GM12878 (cell line): ENCODE results near the gene ZSCAN22. TPM values are rescaled to one million over a fixed set of nuclear protein-coding genes. Genes with fewer than 3 reads are reported as not detected.
A peak's percentile ranks its signal among the peaks of the same experiment; 100 is the strongest.

ENCODE experiments used
- BCL3 ChIP-seq: IDR thresholded peaks from 2 replicates; pipeline ENCODE4 v1.6.1; 2011; ENCODE audit warnings: borderline replicate concordance, low read depth, mild to moderate bottlenecking, moderate library complexity, low read length; ENCODE audit not compliant: insufficient read depth, poor library complexity, severe bottlenecking
- CEBPZ ChIP-seq: fragments of 150-350 bp; IDR thresholded peaks from 2 replicates; pipeline ENCODE4 v1.6.1; 2016; ENCODE audit warnings: low read depth, low read length
- CREB1 ChIP-seq: IDR thresholded peaks from 2 replicates; pipeline ENCODE4 v1.6.1; 2012; ENCODE audit warnings: low read depth, mild to moderate bottlenecking, inconsistent platforms
- FOS ChIP-seq: IDR thresholded peaks from 3 replicates; pipeline ENCODE4 v1.6.1; 2011; ENCODE audit warnings: borderline replicate concordance; ENCODE audit not compliant: insufficient read length; ENCODE audit errors: extremely low read depth
- IKZF2 ChIP-seq, 2 experiments: fragments of 450-650 bp; IDR thresholded peaks; 2 replicates each; pipeline ENCODE4 v1.6.1; 2017; ENCODE audit warnings: mild to moderate bottlenecking in 2 of 2, moderate library complexity in 2 of 2
- MAX ChIP-seq: IDR thresholded peaks from 2 replicates; pipeline ENCODE4 v1.6.1; 2012; ENCODE audit warnings: low read depth, low read length, improper control_type of control experiment
- MTA3 ChIP-seq: IDR thresholded peaks from 2 replicates; pipeline ENCODE4 v1.6.1; 2012; ENCODE audit warnings: low read length, inconsistent platforms, borderline replicate concordance
- NR2F1 ChIP-seq: fragments of 450-650 bp; conservative IDR thresholded peaks from 2 replicates; pipeline ENCODE4 v1.6.1; 2017; ENCODE audit warnings: mild to moderate bottlenecking
- NRF1 ChIP-seq: conservative IDR thresholded peaks from 2 replicates; pipeline ENCODE4 v1.6.1; 2011; ENCODE audit warnings: mild to moderate bottlenecking, low read depth, low read length, improper control_type of control experiment
- PAX8 ChIP-seq: fragments of 450-650 bp; IDR thresholded peaks from 2 replicates; pipeline ENCODE4 v1.6.1; 2017; ENCODE audit warnings: mild to moderate bottlenecking, moderate library complexity
- POLR2A ChIP-seq: IDR thresholded peaks from 2 replicates; pipeline ENCODE4 v1.6.1; 2011; ENCODE audit warnings: low read depth, mild to moderate bottlenecking, low read length
- POLR2AphosphoS5 ChIP-seq: IDR thresholded peaks from 2 replicates; pipeline ENCODE4 v1.6.1; 2011; ENCODE audit warnings: mild to moderate bottlenecking, low read length, inconsistent platforms
- SREBF1 ChIP-seq: IDR thresholded peaks from 2 replicates; pipeline ENCODE4 v1.6.1; 2012; ENCODE audit warnings: mild to moderate bottlenecking, low read length
- YY1 ChIP-seq: IDR thresholded peaks from 2 replicates; pipeline ENCODE4 v1.6.1; 2011; ENCODE audit warnings: low read depth, mild to moderate bottlenecking, low read length
- ZBTB11 ChIP-seq: fragments of 450-650 bp; formaldehyde crosslinking; IDR thresholded peaks from 2 replicates; pipeline ENCODE4 v1.5.0; 2022; ENCODE audit warnings: mild to moderate bottlenecking, missing genetic modification characterization
- ZNF687 ChIP-seq: fragments of 450-650 bp; IDR thresholded peaks from 2 replicates; pipeline ENCODE4 v1.6.1; 2017; ENCODE audit warnings: mild to moderate bottlenecking, moderate library complexity
- polyA plus RNA-seq, 11 experiments: library from polyadenylated mRNA; depleted of rRNA in 4 of 11; unstranded in 6 of 11; stranded (reverse) in 5 of 11; fragments of >200 nt; fragmentation: Nextera tagmentation in 4 of 11; fragmentation: Illumina TruSeq in 1 of 11; extraction: Ambion mirVana in 4 of 11; extraction: Trizol in 1 of 11; gene quantifications; 1 replicate in 1 of 11; 2 replicates in 10 of 11; pipeline versions ENCODE4 v1.2.1 to v1.2.3, GENCODE V29; 2011 to 2016; ENCODE audit warnings: inconsistent platforms in 2 of 11, missing spikeins in 2 of 11, low read depth in 1 of 11
- total RNA-seq, 4 experiments: library from RNA; depleted of rRNA in 3 of 4; stranded (reverse); fragments of >200 nt in 3 of 4; fragmentation: Illumina TruSeq in 1 of 4; extraction: Trizol in 1 of 4; gene quantifications; 2 replicates each; pipeline versions ENCODE4 v1.2.1 to v1.2.3, GENCODE V29; 2013 to 2021

ZSCAN22 gene
- total and polyA plus RNA-seq, 10 of the 15 experiments (the other 5 are each of a cell fraction or from before 2014, with no cell fraction given), result 0.49 to 3.9 (median 2.6) TPM

- TF ChIP-seq CEBPZ (no peak), ZNF687 (peak; percentile 29; the same call in 1 of the 2 replicates), NRF1 (peak; percentile 67), PAX8 (no peak), NR2F1 (no peak), CREB1 (no peak), POLR2AphosphoS5 (peak; percentile 54; the same call in 1 of the 2 replicates), YY1 (0 out of 2 replicates have a peak, but pooled peaks have one; percentile 29), ZBTB11 (CRISPR knock-in tag) (no peak), SREBF1 (no peak), MTA3 (no peak), MAX (peak; percentile 10; the same call in 1 of the 2 replicates), BCL3 (no peak), IKZF2 (IDR thresholded peaks at IDR 0.05) (no peak), FOS (no peak), POLR2A (peak; percentile 76)
Measured at GRCh38 chr19:58346961-58347929, 20.5 kb downstream of the ZSCAN22 start (continued).
